ENCODE measurements around the gene ST3GAL3.

- TF ChIP-seq EZH2phosphoT487 (IDR thresholded peaks at IDR 0.05; ENCODE audit: unreplicated experiment) (no peak), CREB1 (CRISPR knock-in tag; IDR thresholded peaks at IDR 0.05; ENCODE audit: low read depth) (no peak), CTCF (conservative IDR thresholded peaks at IDR 0.05; ENCODE audit: low read depth in 2 of 2) (no peak), EZH2 (IDR thresholded peaks at IDR 0.05; ENCODE audit: low read depth, unreplicated experiment) (no peak), REST (IDR thresholded peaks at IDR 0.05; ENCODE audit: unreplicated experiment) (no peak), POLR2AphosphoS5 (IDR thresholded peaks at IDR 0.05; ENCODE audit: low read depth) (no peak), NANOG (IDR thresholded peaks at IDR 0.05; ENCODE audit: borderline replicate concordance) (no peak)
Observed at GRCh38 chr1:43872280-43872679, 164.9 kb downstream of the ST3GAL3 start.

All from GM23338 (cell line).